Sigmoid colon (tissue), 4 donors: ENCODE data around the gene CORO1A.

Experiments
- EP300 ChIP-seq, 4 donors: sonication (generic); formaldehyde crosslinking; IDR thresholded peaks; one replicate each; pipeline ENCODE4 v1.6.1; 2017; ENCODE audit warnings: antibody characterized with exemption in 4 of 4
- POLR2A ChIP-seq, 2 donors: fragments of 450-650 bp; IDR thresholded peaks; one replicate each; pipeline ENCODE4 v1.6.1; 2016; ENCODE audit warnings: antibody characterized with exemption in 2 of 2, mild to moderate bottlenecking in 2 of 2, moderate library complexity in 2 of 2
- POLR2AphosphoS5 ChIP-seq, 4 donors: sonication (generic); formaldehyde crosslinking; IDR thresholded peaks; one replicate each; pipeline ENCODE4 v1.6.1; 2017; ENCODE audit warnings: antibody characterized with exemption in 4 of 4
- TF ChIP-seq, protein P1 (sequence below), 4 experiments: fragments of 450-650 bp in 3 of 4; fragments of 200-600 bp in 1 of 4; IDR thresholded peaks; one replicate each; pipeline ENCODE4 v1.5.1; 2016 to 2019; ENCODE audit warnings: antibody characterized with exemption in 4 of 4, mild to moderate bottlenecking in 3 of 4, moderate library complexity in 2 of 4

DNA sequence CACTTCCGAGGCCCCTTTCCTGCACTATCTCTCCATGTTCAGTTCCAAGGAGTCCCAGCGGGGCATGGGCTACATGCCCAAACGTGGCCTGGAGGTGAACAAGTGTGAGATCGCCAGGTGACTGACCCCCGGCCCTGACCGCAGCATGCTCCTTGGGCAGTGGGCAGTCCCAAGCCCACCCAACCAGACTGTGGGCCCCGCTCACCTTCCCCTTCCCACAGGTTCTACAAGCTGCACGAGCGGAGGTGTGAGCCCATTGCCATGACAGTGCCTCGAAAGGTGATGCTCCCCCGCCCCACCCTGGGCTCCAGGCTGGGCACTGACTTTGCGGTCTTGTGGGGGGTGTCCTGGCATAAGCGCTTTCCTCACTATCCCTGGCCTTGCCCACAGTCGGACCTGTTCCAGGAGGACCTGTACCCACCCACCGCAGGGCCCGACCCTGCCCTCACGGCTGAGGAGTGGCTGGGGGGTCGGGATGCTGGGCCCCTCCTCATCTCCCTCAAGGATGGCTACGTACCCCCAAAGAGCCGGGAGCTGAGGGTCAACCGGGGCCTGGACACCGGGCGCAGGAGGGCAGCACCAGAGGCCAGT is 4.7 kb downstream of the CORO1A start:
- TF ChIP-seq POLR2AphosphoS5 (IDR thresholded peaks at IDR 0.05) (no peak), POLR2A (IDR thresholded peaks at IDR 0.05) (no peak), EP300 (IDR thresholded peaks at IDR 0.05) (no peak)
- TF ChIP-seq, protein P1, sequence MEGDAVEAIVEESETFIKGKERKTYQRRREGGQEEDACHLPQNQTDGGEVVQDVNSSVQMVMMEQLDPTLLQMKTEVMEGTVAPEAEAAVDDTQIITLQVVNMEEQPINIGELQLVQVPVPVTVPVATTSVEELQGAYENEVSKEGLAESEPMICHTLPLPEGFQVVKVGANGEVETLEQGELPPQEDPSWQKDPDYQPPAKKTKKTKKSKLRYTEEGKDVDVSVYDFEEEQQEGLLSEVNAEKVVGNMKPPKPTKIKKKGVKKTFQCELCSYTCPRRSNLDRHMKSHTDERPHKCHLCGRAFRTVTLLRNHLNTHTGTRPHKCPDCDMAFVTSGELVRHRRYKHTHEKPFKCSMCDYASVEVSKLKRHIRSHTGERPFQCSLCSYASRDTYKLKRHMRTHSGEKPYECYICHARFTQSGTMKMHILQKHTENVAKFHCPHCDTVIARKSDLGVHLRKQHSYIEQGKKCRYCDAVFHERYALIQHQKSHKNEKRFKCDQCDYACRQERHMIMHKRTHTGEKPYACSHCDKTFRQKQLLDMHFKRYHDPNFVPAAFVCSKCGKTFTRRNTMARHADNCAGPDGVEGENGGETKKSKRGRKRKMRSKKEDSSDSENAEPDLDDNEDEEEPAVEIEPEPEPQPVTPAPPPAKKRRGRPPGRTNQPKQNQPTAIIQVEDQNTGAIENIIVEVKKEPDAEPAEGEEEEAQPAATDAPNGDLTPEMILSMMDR (IDR thresholded peaks at IDR 0.05): no peak
